Hepatic stellate cell (primary cell): ENCODE measurements around the gene SMARCD1.
"Not testable (repeated sequence)": the region's sequence is repeated elsewhere in the genome, so short reads cannot be mapped to it uniquely, and the experiment has no call there.

Experiments
- DNase-seq: peaks from one replicate; pipeline ENCODE4 v3.0.0; 2011; ENCODE audit warnings: low spot score

The SMARCD1 gene

GRCh38 chr12:50145439-50145838 is 60.3 kb downstream of the SMARCD1 start:
- DNase-seq: no peak

- DNase-seq: no peak
Measured at GRCh38 chr12:50147281-50147680, 62.1 kb downstream of the SMARCD1 start.

- DNase-seq: not testable (repeated sequence)
Measured at GRCh38 chr12:50148011-50148410, 62.9 kb downstream of the SMARCD1 start.

- DNase-seq: no peak
Measured at GRCh38 chr12:50149311-50149710, 64.2 kb downstream of the SMARCD1 start.
